MM.1S (cell line): ENCODE results near the gene BLTP3B.
A peak's percentile ranks its signal among the peaks of the same experiment; 100 is the strongest.

ENCODE experiments used
- DNase-seq: peaks from one replicate; pipeline ENCODE4 v3.0.0-alpha.2; 2015
- H2AFZ ChIP-seq: fragments of 300-600 bp; sonication (generic); 2 replicates; pipeline ENCODE4 v1.6.0; 2016; ENCODE audit warnings: antibody characterized with exemption, low read length
- H3F3A ChIP-seq: fragments of 300-600 bp; sonication (generic); 2 replicates; pipeline ENCODE4 v1.6.1; 2016; ENCODE audit warnings: mild to moderate bottlenecking, antibody characterized with exemption, low read length, moderate library complexity, mixed read lengths; ENCODE audit not compliant: insufficient read depth
- H3K27ac ChIP-seq: fragments of 300-600 bp; sonication (generic); 2 replicates; pipeline ENCODE4 v1.5.1; 2016; ENCODE audit warnings: mild to moderate bottlenecking, low read length
- H3K27me3 ChIP-seq: fragments of 300-600 bp; sonication (generic); replicated peaks from 2 replicates; pipeline ENCODE4 v1.6.0; 2016; ENCODE audit warnings: low read length; ENCODE audit not compliant: insufficient read depth
- H3K36me3 ChIP-seq: fragments of 300-600 bp; sonication (generic); replicated peaks from 2 replicates; pipeline ENCODE4 v1.6.1; 2016; ENCODE audit warnings: mild to moderate bottlenecking, low read length, mixed read lengths; ENCODE audit not compliant: insufficient read depth
- H3K4me1 ChIP-seq: fragments of 300-600 bp; sonication (generic); 2 replicates; pipeline ENCODE4 v1.6.1; 2016; ENCODE audit warnings: low read length, mixed read lengths
- H3K4me2 ChIP-seq: fragments of 300-600 bp; sonication (generic); 2 replicates; pipeline ENCODE4 v1.6.0; 2016; ENCODE audit warnings: low read depth, low read length
- H3K4me3 ChIP-seq: fragments of 300-600 bp; sonication (generic); 2 replicates; pipeline ENCODE4 v1.5.1; 2016; ENCODE audit warnings: low read length, mixed read lengths
- H3K79me2 ChIP-seq: fragments of 300-600 bp; sonication (generic); 2 replicates; pipeline ENCODE4 v1.6.1; 2016; ENCODE audit warnings: mixed run types, low read length, mixed read lengths
- H3K9ac ChIP-seq: fragments of 300-600 bp; sonication (generic); 2 replicates; pipeline ENCODE4 v1.6.1; 2016; ENCODE audit warnings: low read length, mixed read lengths
- H3K9me2 ChIP-seq: fragments of 300-600 bp; sonication (generic); replicated peaks from 2 replicates; pipeline ENCODE4 v1.6.1; 2016; ENCODE audit warnings: mild to moderate bottlenecking, low read length, mixed read lengths; ENCODE audit not compliant: insufficient read depth
- H3K9me3 ChIP-seq: fragments of 300-600 bp; sonication (generic); replicated peaks from 2 replicates; pipeline ENCODE4 v1.6.1; 2016; ENCODE audit warnings: mild to moderate bottlenecking, low read length, mixed read lengths; ENCODE audit not compliant: insufficient read depth
- H4K20me1 ChIP-seq: fragments of 300-600 bp; sonication (generic); 2 replicates; pipeline ENCODE4 v1.6.1; 2016; ENCODE audit warnings: mild to moderate bottlenecking, low read length, moderate library complexity, mixed read lengths; ENCODE audit not compliant: insufficient read depth
- CTCF ChIP-seq: fragments of 300-600 bp; sonication (generic); IDR thresholded peaks from 2 replicates; pipeline ENCODE4 v1.5.1; 2016; ENCODE audit warnings: antibody characterized with exemption, low read length, mixed read lengths
- EZH2 ChIP-seq: fragments of 300-600 bp; sonication (generic); optimal IDR thresholded peaks from 2 replicates; pipeline ENCODE3; 2017; ENCODE audit warnings: low read depth, mild to moderate bottlenecking, antibody characterized with exemption, low read length, mixed read lengths
- EZH2phosphoT487 ChIP-seq: fragments of 300-600 bp; sonication (generic); IDR thresholded peaks from 2 replicates; pipeline ENCODE4 v1.6.1; 2018; ENCODE audit warnings: antibody characterized with exemption, low read length

BLTP3B gene

GRCh38 chr12:100141666-100141997, 1.0 kb downstream of the BLTP3B start:
- Histone ChIP-seq H3F3A (no peaks in the 10 kb centered on the region), H3K9me2 (no peaks in the 10 kb centered on the region), H3K4me1 (no peaks in the 10 kb centered on the region), H2AFZ (peak overlapping the region; percentile 97), H3K4me3 (peak overlapping the region; percentile 96), H3K9ac (peak overlapping the region; percentile 96), H3K27ac (peak overlapping the region; percentile 64; the same call in 1 of the 2 replicates), H3K79me2 (peaks cover 57% of the 10 kb centered on the region), H3K4me2 (peak overlapping the region; percentile 79), H4K20me1 (no peaks in the 10 kb centered on the region), H3K36me3 (no peaks in the 10 kb centered on the region), H3K27me3 (no peaks in the 10 kb centered on the region), H3K9me3 (no peaks in the 10 kb centered on the region)
- peak; percentile 31 for DNase-seq
- TF ChIP-seq EZH2phosphoT487 (no peak), EZH2 (no peak)

- no peak overlapping the region for H3K9ac ChIP-seq
- H4K20me1 ChIP-seq: no peaks in the 10 kb centered on the region
- H3K9me2 ChIP-seq: no peaks in the 10 kb centered on the region
- H3K4me3 ChIP-seq: no peak overlapping the region
- no peak overlapping the region for H3K4me2 ChIP-seq
- H3K27me3 ChIP-seq: no peaks in the 10 kb centered on the region
- no peak overlapping the region for H3K27ac ChIP-seq
- no peaks in the 10 kb centered on the region for H3K9me3 ChIP-seq
- no peaks in the 10 kb centered on the region for H3K4me1 ChIP-seq
- no peaks in the 10 kb centered on the region for H3K36me3 ChIP-seq
- H3F3A ChIP-seq: no peaks in the 10 kb centered on the region
- TF ChIP-seq CTCF (no peak), EZH2 (no peak), EZH2phosphoT487 (no peak)
- DNase-seq: no peak
- no peak overlapping the region for H2AFZ ChIP-seq
- H3K79me2 ChIP-seq: peaks cover 85% of the 10 kb centered on the region
These were observed 3.9 kb downstream of the BLTP3B start for GRCh38 chr12:100138803-100139098.

- no peak overlapping the region for H2AFZ ChIP-seq
- no peaks in the 10 kb centered on the region for H3K36me3 ChIP-seq
- H3K4me3 ChIP-seq: no peak overlapping the region
- TF ChIP-seq EZH2phosphoT487 (no peak), CTCF (peak; percentile 47), EZH2 (no peak)
- H3F3A ChIP-seq: no peaks in the 10 kb centered on the region
- H3K27me3 ChIP-seq: no peaks in the 10 kb centered on the region
- no peak overlapping the region for H3K9ac ChIP-seq
- peaks cover 90% of the 10 kb centered on the region for H3K79me2 ChIP-seq
- peak; percentile 26 for DNase-seq
- H4K20me1 ChIP-seq: no peaks in the 10 kb centered on the region
- no peaks in the 10 kb centered on the region for H3K9me2 ChIP-seq
- no peak overlapping the region for H3K27ac ChIP-seq
- no peaks in the 10 kb centered on the region for H3K4me1 ChIP-seq
- H3K4me2 ChIP-seq: no peak overlapping the region
- no peaks in the 10 kb centered on the region for H3K9me3 ChIP-seq
These were observed 4.4 kb downstream of the BLTP3B start for GRCh38 chr12:100138048-100138802.

GRCh38 chr12:100133200-100133599, 9.5 kb downstream of the BLTP3B start:
- Histone ChIP-seq H4K20me1 (no peaks in the 10 kb centered on the region; the same call in 1 of the 2 replicates), H3K27ac (no peak overlapping the region), H3F3A (no peaks in the 10 kb centered on the region), H3K36me3 (no peaks in the 10 kb centered on the region), H3K4me2 (no peak overlapping the region), H3K9ac (no peak overlapping the region), H3K4me1 (no peaks in the 10 kb centered on the region), H2AFZ (no peak overlapping the region), H3K9me2 (no peaks in the 10 kb centered on the region), H3K9me3 (no peaks in the 10 kb centered on the region), H3K27me3 (no peaks in the 10 kb centered on the region), H3K4me3 (no peak overlapping the region), H3K79me2 (peaks cover 89% of the 10 kb centered on the region)
- DNase-seq: no peak
- TF ChIP-seq CTCF (no peak), EZH2 (no peak), EZH2phosphoT487 (no peak)
